ENCODE results near the gene SLTM. TPM values are rescaled to one million over a fixed set of nuclear protein-coding genes. Genes with fewer than 3 reads are reported as not detected.

SLTM gene
- total RNA-seq, 4 donors from 2014 or later: 95.9 to 157 (median 123) TPM

DNA sequence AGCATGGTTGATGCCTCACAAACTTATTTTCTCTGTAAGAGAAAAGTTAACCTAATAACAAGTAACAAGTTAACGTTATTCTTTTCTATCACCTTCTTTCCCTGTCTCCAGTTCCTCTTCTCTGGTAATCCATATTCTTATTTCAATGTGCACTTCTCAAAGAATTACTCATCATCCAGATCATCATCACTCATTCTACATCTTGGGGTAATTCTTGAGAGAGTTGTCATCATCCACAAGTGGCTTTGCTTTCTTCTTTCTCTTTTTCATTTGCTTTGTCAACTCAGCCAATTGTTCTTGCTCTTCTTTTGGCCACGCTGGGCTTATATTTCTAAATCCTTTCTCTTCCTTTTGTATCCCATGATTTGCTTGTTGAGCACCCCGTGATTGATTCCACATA is 33.2 kb upstream of the SLTM start:
- no peak for TF ChIP-seq CTCF (IDR thresholded peaks at IDR 0.05)
- ATAC-seq (ENCODE audit: low FRiP score) (no peak), DNase-seq (ENCODE audit: low spot score) (no peak)

GRCh38 chr15:58962662-58963565 is 29.4 kb upstream of the SLTM start:
- no peak for TF ChIP-seq CTCF (IDR thresholded peaks at IDR 0.05)
- ATAC-seq (ENCODE audit: low FRiP score): no peak
- no peak for DNase-seq (ENCODE audit: low spot score)

DNA sequence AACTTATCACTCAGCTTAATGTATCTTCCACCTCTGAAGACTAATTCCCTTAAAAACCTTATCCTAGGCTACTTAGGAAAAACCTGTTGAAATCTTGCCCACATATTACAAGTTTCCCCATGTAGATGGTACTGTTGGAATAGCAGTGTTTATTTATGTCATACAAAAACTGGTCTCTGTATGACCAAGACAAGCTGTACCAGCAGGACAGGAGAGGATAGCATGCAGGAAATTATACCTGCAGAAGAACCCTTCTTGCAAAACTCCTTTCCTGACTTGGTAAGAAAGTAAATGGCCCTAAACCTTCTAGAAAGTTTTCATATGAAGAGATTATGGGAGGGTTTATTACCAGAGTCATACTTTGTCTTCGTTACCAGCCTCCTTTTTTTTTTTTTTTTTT is 28.7 kb upstream of the SLTM start:
- TF ChIP-seq CTCF (IDR thresholded peaks at IDR 0.05): no peak
- ATAC-seq (ENCODE audit: low FRiP score) (no peak), DNase-seq (ENCODE audit: low spot score) (no peak)

DNA sequence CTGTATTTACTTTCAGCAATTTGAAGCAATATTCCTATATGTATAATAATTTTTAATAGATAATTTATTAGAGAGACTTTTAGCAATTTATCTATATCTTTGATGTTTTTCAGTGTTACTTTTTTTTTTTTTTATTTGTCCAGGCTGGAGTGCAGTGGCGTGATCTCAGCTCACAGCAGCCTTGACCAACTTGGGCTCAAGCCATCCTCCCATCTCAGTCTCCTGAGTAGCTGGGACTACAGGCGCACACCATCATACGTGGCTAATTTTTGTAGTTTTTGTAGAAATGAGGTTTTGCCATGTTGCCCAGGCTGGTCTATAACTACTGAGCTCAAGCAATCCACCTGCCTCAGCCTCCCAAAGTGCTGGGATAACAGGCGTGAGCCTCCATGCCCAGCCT is 25.3 kb upstream of the SLTM start:
- DNase-seq (ENCODE audit: low spot score) (no peak), ATAC-seq (ENCODE audit: low FRiP score) (no peak)
- TF ChIP-seq CTCF (IDR thresholded peaks at IDR 0.05): no peak

DNA sequence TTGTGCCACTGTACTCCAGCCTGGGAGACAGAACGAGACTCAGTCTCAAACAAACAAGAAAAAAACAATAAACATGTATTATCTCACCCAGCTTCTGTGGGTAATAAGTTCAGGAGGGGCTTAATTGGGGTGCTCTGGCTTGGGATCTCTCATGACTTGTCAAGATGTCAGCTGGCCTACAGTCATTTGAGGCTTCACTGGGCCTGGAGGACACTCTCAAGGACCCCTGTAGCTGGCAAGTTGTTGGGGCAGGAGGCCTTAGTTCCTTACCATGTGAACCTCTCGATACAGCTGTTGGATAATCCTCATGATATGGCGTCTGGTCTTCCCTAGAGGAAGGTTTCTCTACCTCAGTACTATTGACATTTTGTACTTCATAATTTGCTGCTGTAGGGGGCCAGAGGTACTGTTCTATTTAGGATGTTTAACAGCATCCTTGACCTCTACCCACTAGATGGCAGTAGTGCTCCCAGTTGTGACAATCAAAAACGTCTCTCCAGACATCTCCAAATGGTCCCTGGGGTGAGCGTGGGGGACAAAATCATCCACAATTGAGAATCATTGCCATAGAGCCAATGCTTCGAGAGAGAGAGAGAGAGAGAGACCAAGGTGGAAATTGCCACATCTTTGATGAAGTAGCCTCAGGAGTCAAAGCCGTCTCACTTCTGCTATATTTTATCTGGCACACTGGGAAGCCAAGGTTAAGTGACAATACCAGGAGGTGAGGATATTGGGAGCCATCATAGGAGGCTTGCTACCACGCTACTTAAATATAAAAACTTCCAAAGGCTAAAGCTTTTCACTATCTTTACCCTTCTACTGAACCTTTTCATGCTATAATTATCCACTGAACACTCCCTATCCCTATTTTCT is 23.9 kb upstream of the SLTM start:
- no peak for DNase-seq (ENCODE audit: low spot score)
- ATAC-seq (ENCODE audit: low FRiP score): peak; percentile 71
- no peak for TF ChIP-seq CTCF (IDR thresholded peaks at IDR 0.05)

DNA sequence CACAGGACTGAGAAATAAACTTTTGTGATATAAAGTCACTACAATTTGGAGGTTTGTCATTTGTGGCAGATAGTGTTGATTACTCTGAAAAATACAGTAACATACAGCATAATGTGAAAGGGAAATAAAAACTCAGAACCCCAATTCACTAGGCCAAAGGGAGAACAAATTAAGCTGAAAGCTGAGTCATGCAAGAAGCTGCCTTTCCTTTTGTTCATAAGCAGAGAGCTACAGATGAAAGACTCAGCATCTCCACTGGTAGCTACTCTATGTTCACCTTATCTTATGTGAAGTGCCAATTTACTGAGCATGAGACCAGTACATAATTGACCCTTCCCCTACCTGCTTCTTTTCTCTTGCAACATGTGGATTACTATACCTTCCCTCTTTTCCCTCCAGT is 19.3 kb upstream of the SLTM start:
- DNase-seq (ENCODE audit: low spot score) (no peak), ATAC-seq (ENCODE audit: low FRiP score) (no peak)
- TF ChIP-seq CTCF (IDR thresholded peaks at IDR 0.05): no peak
